ENCODE results near the gene AKIRIN2. TPM values are rescaled to one million over a fixed set of nuclear protein-coding genes. Genes with fewer than 3 reads are reported as not detected.
"Not testable (repeated sequence)": the region's sequence is repeated elsewhere in the genome, so short reads cannot be mapped to it uniquely, and the experiment has no call there.

AKIRIN2 gene
- total and polyA plus RNA-seq, 2 donors (not counting 3 experiments of a cell fraction or from before 2014, with no cell fraction given) = 19.0 to 46.4 TPM

DNA sequence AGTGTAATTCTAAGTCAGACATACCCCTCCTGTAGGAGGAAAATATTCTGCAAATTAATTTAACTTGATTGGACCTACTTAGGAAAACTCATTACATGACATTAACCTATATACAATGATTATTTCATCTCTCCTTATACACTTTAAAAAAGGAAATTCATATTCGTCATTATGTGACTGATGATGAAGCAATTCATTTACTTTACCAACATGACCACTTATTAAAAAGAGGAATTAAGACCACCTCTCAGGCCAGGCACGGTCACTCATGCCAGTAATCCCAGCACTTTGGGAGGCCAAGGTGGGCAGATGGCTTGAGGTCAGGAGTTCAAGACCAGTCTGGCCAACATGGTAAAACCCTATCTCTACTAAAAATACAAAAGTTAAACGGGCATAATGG is 11.6 kb downstream of the AKIRIN2 start:
- Histone ChIP-seq H4K20me1 (replicated peaks; ENCODE audit: control insufficient read depth, extremely low read depth, insufficient read depth, low read length) (peaks cover 19% of the 10 kb centered on the region), H3K9ac (replicated peaks; ENCODE audit: extremely low read depth, insufficient read depth, low read length) (no peak overlapping the region), H3K27me3 (ENCODE audit: control insufficient read depth in 2 of 2, insufficient read depth in 2 of 2, low read length in 2 of 2) (no peaks in the 10 kb centered on the region), H3K9me3 (replicated peaks; ENCODE audit: control insufficient read depth, insufficient read depth, low read length) (no peaks in the 10 kb centered on the region), H3K36me3 (ENCODE audit: control insufficient read depth in 2 of 2, extremely low read depth in 1 of 2, insufficient read depth in 2 of 2, low read length in 2 of 2) (no peaks in the 10 kb centered on the region), H3K27ac (ENCODE audit: insufficient read depth, low read depth, low read length) (no peak overlapping the region), H3K4me3 (replicated peaks in 1 of 3; ENCODE audit: insufficient read depth in 1 of 3, low read depth in 1 of 3, low read length in 3 of 3) (no peak overlapping the region), H3K9me1 (replicated peaks; ENCODE audit: control insufficient read depth, extremely low read depth, insufficient read depth, low read length) (no peaks in the 10 kb centered on the region), H3K4me2 (ENCODE audit: insufficient read depth, low read length) (no peak overlapping the region), H3K79me2 (ENCODE audit: control insufficient read depth, insufficient read depth, low read length) (peaks cover 100% of the 10 kb centered on the region), H2AFZ (ENCODE audit: low read depth, low read length) (no peak overlapping the region), H3K4me1 (ENCODE audit: control insufficient read depth, extremely low read depth, insufficient read depth, low read length) (no peaks in the 10 kb centered on the region)
- intact Hi-C loops (cut with micrococcal nuclease) (no loop called here), dilution Hi-C loops (cut with MboI; ENCODE audit: extremely low pct_ligation_motif_present, low sequenced_read_pairs) (no loop called here)
- no peak for FAIRE-seq
- ChIA-PET POLR2A (interaction anchor here (0.6 kb wide), 1 partner anchor 45 kb away, joined by 3 read pairs; no protein-coding TSS in a partner anchor), CTCF (no interaction called here)
- DNase-seq (ENCODE audit: low read depth, low spot score) = no peak
- no TSS peak for BruUV-seq (replicated peaks)
- no peak for TF ChIP-seq MYC (IDR thresholded peaks at IDR 0.05; ENCODE audit: low read depth, low read length)
- TF ChIP-seq, protein P1, sequence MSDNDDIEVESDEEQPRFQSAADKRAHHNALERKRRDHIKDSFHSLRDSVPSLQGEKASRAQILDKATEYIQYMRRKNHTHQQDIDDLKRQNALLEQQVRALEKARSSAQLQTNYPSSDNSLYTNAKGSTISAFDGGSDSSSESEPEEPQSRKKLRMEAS (IDR thresholded peaks at IDR 0.05; ENCODE audit: insufficient read depth, insufficient read length) = no peak
- TF ChIP-seq JUN (IDR thresholded peaks at IDR 0.05; ENCODE audit: borderline replicate concordance, insufficient read depth, insufficient read length, low read depth) = no peak
- no peak for TF ChIP-seq GATA2 (IDR thresholded peaks at IDR 0.05; ENCODE audit: insufficient read depth, insufficient read length, low read depth, low read length)
- TF ChIP-seq FOS (IDR thresholded peaks at IDR 0.05; ENCODE audit: borderline replicate concordance, insufficient read depth, low read length) = no peak
- TF ChIP-seq, protein P2, sequence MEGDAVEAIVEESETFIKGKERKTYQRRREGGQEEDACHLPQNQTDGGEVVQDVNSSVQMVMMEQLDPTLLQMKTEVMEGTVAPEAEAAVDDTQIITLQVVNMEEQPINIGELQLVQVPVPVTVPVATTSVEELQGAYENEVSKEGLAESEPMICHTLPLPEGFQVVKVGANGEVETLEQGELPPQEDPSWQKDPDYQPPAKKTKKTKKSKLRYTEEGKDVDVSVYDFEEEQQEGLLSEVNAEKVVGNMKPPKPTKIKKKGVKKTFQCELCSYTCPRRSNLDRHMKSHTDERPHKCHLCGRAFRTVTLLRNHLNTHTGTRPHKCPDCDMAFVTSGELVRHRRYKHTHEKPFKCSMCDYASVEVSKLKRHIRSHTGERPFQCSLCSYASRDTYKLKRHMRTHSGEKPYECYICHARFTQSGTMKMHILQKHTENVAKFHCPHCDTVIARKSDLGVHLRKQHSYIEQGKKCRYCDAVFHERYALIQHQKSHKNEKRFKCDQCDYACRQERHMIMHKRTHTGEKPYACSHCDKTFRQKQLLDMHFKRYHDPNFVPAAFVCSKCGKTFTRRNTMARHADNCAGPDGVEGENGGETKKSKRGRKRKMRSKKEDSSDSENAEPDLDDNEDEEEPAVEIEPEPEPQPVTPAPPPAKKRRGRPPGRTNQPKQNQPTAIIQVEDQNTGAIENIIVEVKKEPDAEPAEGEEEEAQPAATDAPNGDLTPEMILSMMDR (IDR thresholded peaks at IDR 0.05; ENCODE audit: extremely low read depth in 1 of 2, insufficient read depth in 1 of 2, low read depth in 1 of 2, low read length in 2 of 2) = no peak
- TF ChIP-seq POLR2AphosphoS5 (IDR thresholded peaks at IDR 0.05; ENCODE audit: insufficient read depth, low read depth, low read length) = no peak
- no peak for TF ChIP-seq EZH2 (IDR thresholded peaks at IDR 0.05; ENCODE audit: borderline replicate concordance, low read depth, low read length, severe bottlenecking)
- no peak for TF ChIP-seq POLR2A (IDR thresholded peaks at IDR 0.05; ENCODE audit: low read depth, low read length)

DNA sequence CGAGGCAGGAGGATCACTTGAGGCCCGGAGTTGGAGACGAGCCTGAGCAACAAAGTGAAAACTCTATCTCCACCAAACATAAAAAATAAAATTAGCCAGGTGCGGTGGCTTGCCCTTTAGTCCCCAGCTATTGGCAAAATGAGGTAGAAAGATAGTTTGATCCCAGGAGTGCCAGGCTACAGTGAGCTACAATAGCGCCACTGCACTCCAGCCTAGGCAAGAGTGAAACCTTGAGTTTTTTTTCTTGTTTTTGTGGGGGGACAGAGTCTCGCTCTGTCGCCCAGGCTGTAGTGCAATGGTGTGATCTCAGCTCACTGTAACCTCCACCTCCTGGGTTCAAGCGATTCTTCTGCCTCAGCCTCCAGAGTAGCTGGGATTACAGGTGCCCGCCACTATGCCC is 14.1 kb downstream of the AKIRIN2 start:
- H3K4me3 ChIP-seq (replicated peaks in 1 of 3; ENCODE audit: insufficient read depth in 1 of 3, low read depth in 1 of 3, low read length in 3 of 3); H3K9me1 ChIP-seq (replicated peaks; ENCODE audit: control insufficient read depth, extremely low read depth, insufficient read depth, low read length); H3K27me3 ChIP-seq (ENCODE audit: control insufficient read depth in 2 of 2, insufficient read depth in 2 of 2, low read length in 2 of 2); H4K20me1 ChIP-seq (replicated peaks; ENCODE audit: control insufficient read depth, extremely low read depth, insufficient read depth, low read length); H2AFZ ChIP-seq (ENCODE audit: low read depth, low read length); H3K9ac ChIP-seq (replicated peaks; ENCODE audit: extremely low read depth, insufficient read depth, low read length); H3K4me1 ChIP-seq (ENCODE audit: control insufficient read depth, extremely low read depth, insufficient read depth, low read length); BruUV-seq (replicated peaks); H3K9me3 ChIP-seq (replicated peaks; ENCODE audit: control insufficient read depth, insufficient read depth, low read length); H3K27ac ChIP-seq (ENCODE audit: insufficient read depth, low read depth, low read length); intact Hi-C loops (cut with micrococcal nuclease); dilution Hi-C loops (cut with MboI; ENCODE audit: extremely low pct_ligation_motif_present, low sequenced_read_pairs); FAIRE-seq; H3K4me2 ChIP-seq (ENCODE audit: insufficient read depth, low read length); DNase-seq (ENCODE audit: low read depth, low spot score); H3K36me3 ChIP-seq (ENCODE audit: control insufficient read depth in 2 of 2, extremely low read depth in 1 of 2, insufficient read depth in 2 of 2, low read length in 2 of 2): not testable (repeated sequence)
- ChIA-PET POLR2A (interaction anchor here (0.5 kb wide), 1 partner anchor 10 kb away, joined by 6 read pairs; no protein-coding TSS in a partner anchor), CTCF (interaction anchor here (0.6 to 2.9 kb wide), 2 partner anchors 8 to 11 kb away, joined by 3 to 18 read pairs; no protein-coding TSS in a partner anchor)
- H3K79me2 ChIP-seq (ENCODE audit: control insufficient read depth, insufficient read depth, low read length) = peaks cover 100% of the 10 kb centered on the region

Measured in endothelial cell of umbilical vein (primary cell).